ENCODE measurements around the gene ANKS1B. TPM values are rescaled to one million over a fixed set of nuclear protein-coding genes. Genes with fewer than 3 reads are reported as not detected.

Gene ANKS1B
- total and polyA plus RNA-seq, 4 donors = 0.03 to 3.4 (median 0.53) TPM

GRCh38 chr12:98893126-98893674, 1091.5 kb downstream of the ANKS1B start:
- no peak for DNase-seq (ENCODE audit: low spot score)
- Histone ChIP-seq H3K36me3 (ENCODE audit: control insufficient read depth in 4 of 4, insufficient read depth in 3 of 4, low read depth in 1 of 4, low read length in 3 of 4) (no peaks in the 10 kb centered on the region), H3K4me1 (ENCODE audit: control insufficient read depth in 4 of 4, insufficient read depth in 4 of 4, low read length in 3 of 4) (peaks cover 0 to 18% (median 8%) of the 10 kb centered on the region in 4 donors), H3K27me3 (ENCODE audit: control insufficient read depth in 4 of 4, insufficient read depth in 4 of 4, low read length in 3 of 4) (peaks cover 2 to 18% (median 9%) of the 10 kb centered on the region in 4 donors), H3K9me3 (ENCODE audit: control insufficient read depth in 4 of 4, low read length in 3 of 4) (no peaks in the 10 kb centered on the region), H3K4me3 (ENCODE audit: low read depth in 1 of 3, low read length in 3 of 3) (no peak overlapping the region), H3K27ac (ENCODE audit: low read depth in 1 of 2, low read length in 2 of 2) (no peak overlapping the region), H3K9ac (ENCODE audit: low read depth in 1 of 2, low read length in 2 of 2) (no peak overlapping the region)
- TF ChIP-seq HNF4G (IDR thresholded peaks at IDR 0.05) = no peak
- no peak for TF ChIP-seq GABPA (IDR thresholded peaks at IDR 0.05 in 1 of 2, conservative IDR thresholded peaks at IDR 0.05 in 1 of 2)
- TF ChIP-seq RAD21 (IDR thresholded peaks at IDR 0.05) = no peak
- TF ChIP-seq ATF3 (IDR thresholded peaks at IDR 0.05) = no peak
- TF ChIP-seq MAX (IDR thresholded peaks at IDR 0.05) = no peak
- no peak for TF ChIP-seq RXRA (IDR thresholded peaks at IDR 0.05)
- TF ChIP-seq SP1 (IDR thresholded peaks at IDR 0.05) = no peak
- TF ChIP-seq FOXA1 (IDR thresholded peaks at IDR 0.05) = no peak
- TF ChIP-seq FOXA2 (IDR thresholded peaks at IDR 0.05) = no peak
- no peak for TF ChIP-seq NR2F2 (IDR thresholded peaks at IDR 0.05)
- WGBS = 21% methylated on average over 11 of the region's 11 CpGs

- TF ChIP-seq MAX (IDR thresholded peaks at IDR 0.05) (no peak), FOXA1 (IDR thresholded peaks at IDR 0.05) (no peak), RAD21 (IDR thresholded peaks at IDR 0.05) (no peak), HNF4G (IDR thresholded peaks at IDR 0.05) (no peak), SP1 (IDR thresholded peaks at IDR 0.05) (no peak), NR2F2 (IDR thresholded peaks at IDR 0.05) (no peak), YY1 (IDR thresholded peaks at IDR 0.05) (no peak), CTCF (IDR thresholded peaks at IDR 0.05; ENCODE audit: low read depth, low read length, missing input control) (no peak), RXRA (IDR thresholded peaks at IDR 0.05) (no peak), TAF1 (conservative IDR thresholded peaks at IDR 0.05) (no peak), EGR1 (IDR thresholded peaks at IDR 0.05; ENCODE audit: low read depth in 2 of 2) (no peak), GABPA (IDR thresholded peaks at IDR 0.05 in 1 of 2, conservative IDR thresholded peaks at IDR 0.05 in 1 of 2) (no peak), JUND (IDR thresholded peaks at IDR 0.05) (no peak), FOXA2 (IDR thresholded peaks at IDR 0.05) (no peak), ZBTB33 (IDR thresholded peaks at IDR 0.05) (no peak), ATF3 (IDR thresholded peaks at IDR 0.05) (no peak), HNF4A (conservative IDR thresholded peaks at IDR 0.05) (no peak), REST (IDR thresholded peaks at IDR 0.05) (no peak)
- no peaks in the 10 kb centered on the region for H3K4me1 ChIP-seq (ENCODE audit: control insufficient read depth in 4 of 4, insufficient read depth in 4 of 4, low read length in 3 of 4)
- no peak overlapping the region for H3K4me3 ChIP-seq (ENCODE audit: low read depth in 1 of 3, low read length in 3 of 3)
- no peaks in the 10 kb centered on the region for H3K36me3 ChIP-seq (ENCODE audit: control insufficient read depth in 4 of 4, insufficient read depth in 3 of 4, low read depth in 1 of 4, low read length in 3 of 4)
- no peak overlapping the region for H3K27ac ChIP-seq (ENCODE audit: low read depth in 1 of 2, low read length in 2 of 2)
- no peak for DNase-seq (ENCODE audit: low spot score)
- no peak overlapping the region for H3K9ac ChIP-seq (ENCODE audit: low read depth in 1 of 2, low read length in 2 of 2)
- WGBS = 38% methylated on average over 2 of the region's 2 CpGs
- H3K27me3 ChIP-seq (ENCODE audit: control insufficient read depth in 4 of 4, insufficient read depth in 4 of 4, low read length in 3 of 4) = peaks cover 0 to 2% (median 0%) of the 10 kb centered on the region in 4 donors
- no peaks in the 10 kb centered on the region for H3K9me3 ChIP-seq (ENCODE audit: control insufficient read depth in 4 of 4, low read length in 3 of 4)
These were observed 1099.0 kb downstream of the ANKS1B start for GRCh38 chr12:98885778-98886177.
